Activated CD4-positive, alpha-beta T cell treated with anti-CD3 and anti-CD28 coated beads for 36 hours (primary cell): ENCODE results near the gene KDM7A. TPM values are rescaled to one million over a fixed set of nuclear protein-coding genes. Genes with fewer than 3 reads are reported as not detected.
A peak's percentile ranks its signal among the peaks of the same experiment; 100 is the strongest.
"Not testable (repeated sequence)": the region's sequence is repeated elsewhere in the genome, so short reads cannot be mapped to it uniquely, and the experiment has no call there.

Experiments used
- ATAC-seq: fragments of 200-7000 bp; cut with Tn5 transposase; one replicate; pipeline ENCODE4 v1.10.0; 2021; ENCODE audit warnings: mild to moderate bottlenecking, moderate library complexity
- CTCF ChIA-PET: fragments of 350-600 bp; sonication (Branson Sonifier 250); formaldehyde crosslinking; loops from one replicate; lab custom pipeline; 2021; ENCODE audit warnings: antibody characterized with exemption; lab: Charles Lee
- POLR2A ChIA-PET: fragments of 350-600 bp; sonication (Branson Sonifier 250); formaldehyde crosslinking; loops from one replicate; lab custom pipeline; 2021; ENCODE audit warnings: antibody characterized with exemption, inconsistent platforms; lab: Charles Lee
- DNase-seq: peaks from one replicate; pipeline ENCODE4 v3.0.0-alpha.2; 2020
- H3K27ac Mint-ChIP-seq: one replicate; pipeline ENCODE4 v1.8.0; 2021; ENCODE audit warnings: mixed read lengths
- H3K27me3 Mint-ChIP-seq: one replicate; pipeline ENCODE4 v1.8.0; 2021; ENCODE audit warnings: mixed read lengths
- H3K36me3 Mint-ChIP-seq: one replicate; pipeline ENCODE4 v1.8.0; 2021; ENCODE audit warnings: low read depth, mixed read lengths
- H3K4me1 Mint-ChIP-seq: one replicate; pipeline ENCODE4 v1.8.0; 2021; ENCODE audit warnings: mixed read lengths
- H3K4me3 Mint-ChIP-seq: one replicate; pipeline ENCODE4 v1.8.0; 2021; ENCODE audit warnings: mild to moderate bottlenecking, moderate library complexity, mixed read lengths
- H3K9me3 Mint-ChIP-seq: one replicate; pipeline ENCODE4 v1.8.0; 2021; ENCODE audit warnings: low read depth, mixed read lengths
- intact Hi-C, 2 experiments: fragments of 100-400 bp; cut with DNase I in 1 of 2; cut with micrococcal nuclease in 1 of 2; formaldehyde crosslinking; loops; one replicate each; pipeline versions ENCODE4 v1.14.2 to v1.15.1; 2022 to 2024; cut with DNase I, micrococcal nuclease
- total RNA-seq, 2 experiments: library from RNA; stranded (reverse); gene quantifications; one replicate each; pipeline ENCODE4 v1.2.3, GENCODE V29; 2021

The KDM7A gene
- total RNA-seq, 2 experiments from 2014 or later = 17.9 to 28.7 TPM

DNA sequence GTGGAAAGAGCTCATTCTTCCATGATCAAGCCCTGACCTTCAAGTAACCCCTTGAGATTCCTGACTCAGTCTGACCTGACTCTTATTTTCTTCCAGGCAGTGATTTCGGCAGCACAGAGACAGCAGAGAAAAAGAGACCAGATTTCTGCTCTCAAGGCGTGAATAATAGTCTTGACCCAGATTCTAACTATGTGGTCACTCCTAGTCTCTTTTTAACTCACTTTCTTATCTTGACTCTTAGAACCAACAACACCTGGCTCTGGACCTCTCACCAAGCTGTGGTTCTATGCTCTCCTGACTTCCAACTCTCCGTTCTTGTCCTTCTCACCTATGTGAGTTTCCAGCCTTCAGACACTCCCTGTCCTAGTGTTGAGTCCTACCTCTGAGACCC is 36.9 kb upstream of the KDM7A start:
- H3K27ac Mint-ChIP-seq = peak overlapping the region; percentile 85
- CTCF ChIA-PET = interaction anchor here (1.4 to 1.6 kb wide), 2 partner anchors 13 to 36 kb away, joined by 3 to 5 read pairs; no protein-coding TSS in a partner anchor

DNA sequence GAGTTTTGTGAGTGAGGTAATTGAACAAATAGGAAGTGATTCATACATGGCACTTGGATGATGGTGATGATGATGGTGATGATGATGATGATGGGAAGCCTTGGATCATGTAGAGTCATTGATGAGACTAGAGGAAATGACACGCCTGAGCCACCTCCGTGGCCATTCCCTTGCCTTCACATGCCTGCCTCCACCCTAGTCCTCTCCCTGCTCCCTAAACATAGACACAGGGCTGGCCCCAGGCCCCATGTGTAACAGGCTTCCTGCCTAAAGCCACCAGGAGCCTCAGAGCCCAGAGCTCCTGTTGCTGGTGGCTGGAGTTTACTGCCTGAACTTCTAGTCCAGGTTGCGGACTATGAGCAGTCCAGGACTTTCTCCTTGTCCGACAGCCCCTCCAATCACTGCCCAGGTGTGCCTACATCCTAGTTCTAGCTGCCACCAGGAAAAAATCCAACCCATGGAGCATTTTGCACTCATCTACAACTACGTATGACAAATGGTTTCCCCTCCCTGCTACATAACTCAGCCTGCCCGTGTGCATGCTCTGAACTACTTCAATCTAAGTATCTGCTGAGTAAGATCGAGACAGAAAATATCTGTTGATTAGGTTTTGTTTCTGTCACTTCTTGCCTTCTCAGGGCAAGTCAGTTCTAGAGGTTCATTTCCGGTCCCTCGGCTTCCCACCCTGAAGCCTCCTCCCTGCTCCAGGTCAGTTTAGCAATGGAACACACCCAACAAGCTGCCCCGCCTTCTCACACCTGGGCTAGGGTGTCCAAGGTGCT is 35.5 kb upstream of the KDM7A start:
- no peaks in the 10 kb centered on the region for H3K36me3 Mint-ChIP-seq
- intact Hi-C loops = loop anchor here (1.0 to 5.0 kb wide), 5 partner anchors 11 to 440 kb away; partner anchors contain the start of gene KDM7A (in 1 of the 2)
- CTCF ChIA-PET = interaction anchor here (0.7 to 1.1 kb wide), 4 partner anchors 12 to 310 kb away, joined by 3 to 5 read pairs (median 3); no protein-coding TSS in a partner anchor
- peaks cover 2% of the 10 kb centered on the region for H3K27me3 Mint-ChIP-seq
- H3K4me3 Mint-ChIP-seq = no peak overlapping the region
- DNase-seq (peak; percentile 70), ATAC-seq (peak; percentile 73)
- POLR2A ChIA-PET = interaction anchor here (0.8 to 1.0 kb wide), 3 partner anchors 17 to 164 kb away, joined by 3 read pairs; partner anchors contain the start of gene KDM7A
- H3K27ac Mint-ChIP-seq = peak overlapping the region; percentile 88
- no peaks in the 10 kb centered on the region for H3K9me3 Mint-ChIP-seq
- peaks cover 69% of the 10 kb centered on the region for H3K4me1 Mint-ChIP-seq

More for the DNA sequence above, 36.9 kb upstream of the KDM7A start:
- intact Hi-C loops = loop anchor here (5.0 kb wide), 2 partner anchors 36 to 441 kb away; partner anchors contain the start of gene KDM7A (in 1 of the 2)
- H3K36me3 Mint-ChIP-seq = no peaks in the 10 kb centered on the region
- ATAC-seq = no peak
- H3K4me1 Mint-ChIP-seq = peaks cover 60% of the 10 kb centered on the region
- peaks cover 2% of the 10 kb centered on the region for H3K27me3 Mint-ChIP-seq
- peak overlapping the region; percentile 1 for H3K4me3 Mint-ChIP-seq
- peaks cover 5% of the 10 kb centered on the region for H3K9me3 Mint-ChIP-seq
- POLR2A ChIA-PET = interaction anchor here (1.2 to 1.5 kb wide), 2 partner anchors 16 to 39 kb away, joined by 3 read pairs; no protein-coding TSS in a partner anchor
- DNase-seq = no peak

GRCh38 chr7:140211698-140212097 is 34.9 kb upstream of the KDM7A start:
- Mint-ChIP-seq H3K36me3 (no peaks in the 10 kb centered on the region), H3K9me3 (no peaks in the 10 kb centered on the region), H3K27me3 (peaks cover 2% of the 10 kb centered on the region), H3K27ac (peak overlapping the region; percentile 88), H3K4me1 (peaks cover 75% of the 10 kb centered on the region), H3K4me3 (no peak overlapping the region)
- intact Hi-C loops = loop anchor here (1.0 to 5.0 kb wide), 5 partner anchors 12 to 439 kb away; partner anchors contain the start of gene KDM7A (in 1 of the 2)
- ATAC-seq = peak; percentile 3
- POLR2A ChIA-PET = interaction anchor here (0.8 to 1.0 kb wide), 2 partner anchors 17 to 165 kb away, joined by 3 read pairs; no protein-coding TSS in a partner anchor
- no peak for DNase-seq
- CTCF ChIA-PET = interaction anchor here (0.5 to 1.1 kb wide), 3 partner anchors 15 to 34 kb away, joined by 3 to 5 read pairs (median 3); no protein-coding TSS in a partner anchor

- H3K4me1 Mint-ChIP-seq = peaks cover 80% of the 10 kb centered on the region
- no peaks in the 10 kb centered on the region for H3K9me3 Mint-ChIP-seq
- no peaks in the 10 kb centered on the region for H3K36me3 Mint-ChIP-seq
- ChIA-PET POLR2A (interaction anchor here (0.6 to 0.7 kb wide), 4 partner anchors 10 to 151 kb away, joined by 3 to 11 read pairs (median 3); partner anchors contain the start of gene KDM7A), CTCF (interaction anchor here (0.8 kb wide), 1 partner anchor 32 kb away, joined by 4 read pairs; no protein-coding TSS in a partner anchor)
- peak overlapping the region; percentile 2 for H3K4me3 Mint-ChIP-seq
- peak; percentile 83 for DNase-seq
- peak; percentile 62 for ATAC-seq
- H3K27me3 Mint-ChIP-seq = no peaks in the 10 kb centered on the region
- peak overlapping the region; percentile 88 for H3K27ac Mint-ChIP-seq
- intact Hi-C loops = loop anchor here (5.0 kb wide), 2 partner anchors 33 to 438 kb away; partner anchors contain the start of gene KDM7A (in 1 of the 2)
These were observed 33.3 kb upstream of the KDM7A start for GRCh38 chr7:140209866-140210609.

- Mint-ChIP-seq H3K27me3 (no peaks in the 10 kb centered on the region), H3K36me3 (no peaks in the 10 kb centered on the region), H3K4me3 (no peak overlapping the region), H3K27ac (peak overlapping the region; percentile 62), H3K9me3 (peaks cover 6% of the 10 kb centered on the region), H3K4me1 (peaks cover 50% of the 10 kb centered on the region)
- POLR2A ChIA-PET = interaction anchor here (0.5 to 1.0 kb wide), 4 partner anchors 24 to 59 kb away, joined by 3 to 6 read pairs (median 6); partner anchors contain the start of gene KDM7A
- no peak for DNase-seq
- peak; percentile 34 for ATAC-seq
- CTCF ChIA-PET = interaction anchor here (0.6 to 1.4 kb wide), 5 partner anchors 9 to 782 kb away, joined by 3 read pairs; no protein-coding TSS in a partner anchor
- intact Hi-C loops = loop anchor here in 1 of 2 experiments (1.0 kb wide), 1 partner anchor 30 kb away; no protein-coding TSS in a partner anchor
These were observed 30.0 kb upstream of the KDM7A start for GRCh38 chr7:140206616-140207389.

DNA sequence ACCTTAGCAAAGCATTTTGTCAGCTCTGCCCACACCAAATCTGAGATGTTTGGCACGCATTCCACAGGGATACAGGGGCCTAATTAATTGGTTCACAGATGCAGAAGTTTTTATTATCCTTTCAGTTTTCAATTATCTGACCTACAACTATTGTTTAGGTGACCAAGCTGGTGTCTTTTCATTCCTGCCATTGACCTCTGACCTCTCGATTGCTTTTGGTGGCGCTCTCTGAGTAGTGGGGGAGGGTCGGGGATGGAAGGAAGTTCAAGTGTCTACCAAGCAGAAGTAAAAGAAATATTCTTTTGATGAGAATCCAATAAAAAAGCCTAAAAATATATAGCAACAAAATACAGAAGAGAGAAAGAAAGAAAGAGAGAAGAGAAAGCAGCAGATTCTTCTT is 28.8 kb upstream of the KDM7A start:
- CTCF ChIA-PET = no interaction called here
- Mint-ChIP-seq H3K36me3 (no peaks in the 10 kb centered on the region), H3K27me3 (no peaks in the 10 kb centered on the region), H3K4me3 (no peak overlapping the region), H3K4me1 (peaks cover 42% of the 10 kb centered on the region), H3K27ac (peak overlapping the region; percentile 55), H3K9me3 (peaks cover 6% of the 10 kb centered on the region)
- DNase-seq = no peak
- no peak for ATAC-seq
- intact Hi-C loops = no loop called here
- POLR2A ChIA-PET = no interaction called here

GRCh38 chr7:140203556-140203955 is 26.8 kb upstream of the KDM7A start:
- H3K36me3 Mint-ChIP-seq = no peaks in the 10 kb centered on the region
- ATAC-seq (no peak), DNase-seq (no peak)
- H3K27me3 Mint-ChIP-seq = no peaks in the 10 kb centered on the region
- intact Hi-C loops = no loop called here
- peaks cover 24% of the 10 kb centered on the region for H3K4me1 Mint-ChIP-seq
- ChIA-PET CTCF (interaction anchor here (0.6 to 1.8 kb wide), 2 partner anchors 11 to 709 kb away, joined by 3 to 9 read pairs; no protein-coding TSS in a partner anchor), POLR2A (no interaction called here)
- peaks cover 6% of the 10 kb centered on the region for H3K9me3 Mint-ChIP-seq
- H3K4me3 Mint-ChIP-seq = no peak overlapping the region
- H3K27ac Mint-ChIP-seq = peak overlapping the region; percentile 10

DNA sequence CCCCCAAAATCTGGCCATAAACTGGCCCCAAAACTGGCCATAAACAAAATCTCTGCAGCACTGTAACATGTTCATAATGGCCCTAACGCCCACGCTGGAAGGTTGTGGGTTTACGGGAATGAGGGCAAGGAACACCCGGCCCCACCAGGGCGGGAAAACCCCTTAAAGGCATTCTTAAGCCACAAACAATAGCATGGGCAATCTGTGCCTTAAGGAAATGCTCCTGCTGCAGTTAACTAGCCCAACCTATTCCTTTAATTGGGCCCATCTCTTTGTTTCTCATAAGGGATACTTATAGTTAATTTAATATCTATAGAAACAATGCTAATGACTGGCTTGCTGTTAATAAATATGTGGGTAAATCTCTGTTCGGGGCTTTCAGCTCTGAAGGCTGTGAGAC is 26.2 kb upstream of the KDM7A start:
- ATAC-seq, H3K27me3 Mint-ChIP-seq, H3K27ac Mint-ChIP-seq, H3K9me3 Mint-ChIP-seq, H3K36me3 Mint-ChIP-seq, DNase-seq, intact Hi-C loops, POLR2A ChIA-PET, H3K4me3 Mint-ChIP-seq: not testable (repeated sequence)
- H3K4me1 Mint-ChIP-seq = peaks cover 22% of the 10 kb centered on the region
- CTCF ChIA-PET = interaction anchor here (0.5 to 1.8 kb wide), 6 partner anchors 10 to 710 kb away, joined by 3 to 9 read pairs (median 3); no protein-coding TSS in a partner anchor

- ChIA-PET POLR2A (no interaction called here), CTCF (interaction anchor here (0.6 kb wide), 1 partner anchor 308 kb away, joined by 4 read pairs; no protein-coding TSS in a partner anchor)
- DNase-seq = no peak
- Mint-ChIP-seq H3K27ac (no peak overlapping the region), H3K4me1 (peaks cover 19% of the 10 kb centered on the region), H3K36me3 (no peaks in the 10 kb centered on the region), H3K9me3 (peaks cover 6% of the 10 kb centered on the region), H3K27me3 (no peaks in the 10 kb centered on the region), H3K4me3 (no peak overlapping the region)
- no peak for ATAC-seq
- intact Hi-C loops = no loop called here
These were observed 24.6 kb upstream of the KDM7A start for GRCh38 chr7:140201393-140201792.
